Measurements from ENCODE around the gene PCGF3. TPM values are rescaled to one million over a fixed set of nuclear protein-coding genes. Genes with fewer than 3 reads are reported as not detected.

PCGF3 gene
- total and polyA plus RNA-seq, 10 of the 15 experiments (the other 5 are each of a cell fraction or from before 2014, with no cell fraction given): 2.2 to 43.8 (median 15.9) TPM

DNA sequence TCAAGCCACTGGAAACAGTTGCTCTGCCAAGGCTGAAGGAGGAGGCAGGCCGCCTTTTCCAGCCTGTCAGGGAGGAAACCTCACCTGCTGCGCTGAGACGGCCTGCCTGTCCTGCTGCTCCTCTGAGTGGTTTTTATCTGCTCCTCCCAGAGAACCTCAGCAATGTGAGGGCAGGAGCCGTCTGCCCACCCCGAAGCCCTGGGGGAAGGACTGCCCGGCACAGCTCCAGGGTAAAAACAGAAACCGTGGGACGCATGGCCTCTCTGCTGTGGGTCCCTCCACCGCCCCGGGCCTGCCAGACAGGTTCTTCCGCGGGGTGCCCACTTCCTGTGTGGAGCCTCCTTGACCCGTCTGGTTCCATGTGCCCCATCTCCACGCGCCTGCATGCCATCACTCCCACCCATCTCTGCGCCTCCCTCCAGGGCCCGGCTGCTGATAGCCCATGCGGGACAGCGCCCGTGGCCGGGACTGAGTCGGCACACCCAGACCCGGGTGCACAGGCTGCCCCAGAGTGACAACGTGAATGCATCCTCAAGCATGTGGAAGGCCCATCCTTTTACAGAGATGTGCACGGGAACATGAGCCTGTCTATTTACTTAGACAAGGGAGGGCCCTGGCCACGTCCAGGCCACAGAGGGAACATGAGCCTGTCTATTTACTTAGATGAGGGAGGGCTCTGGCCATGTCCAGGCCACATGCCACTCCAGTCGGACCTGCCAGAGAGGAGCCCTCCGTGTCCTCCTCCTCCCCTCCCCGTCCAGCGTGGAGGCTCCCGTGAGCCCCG lies 12.7 kb upstream of the PCGF3 start (continued):
- TF ChIP-seq, protein P1, sequence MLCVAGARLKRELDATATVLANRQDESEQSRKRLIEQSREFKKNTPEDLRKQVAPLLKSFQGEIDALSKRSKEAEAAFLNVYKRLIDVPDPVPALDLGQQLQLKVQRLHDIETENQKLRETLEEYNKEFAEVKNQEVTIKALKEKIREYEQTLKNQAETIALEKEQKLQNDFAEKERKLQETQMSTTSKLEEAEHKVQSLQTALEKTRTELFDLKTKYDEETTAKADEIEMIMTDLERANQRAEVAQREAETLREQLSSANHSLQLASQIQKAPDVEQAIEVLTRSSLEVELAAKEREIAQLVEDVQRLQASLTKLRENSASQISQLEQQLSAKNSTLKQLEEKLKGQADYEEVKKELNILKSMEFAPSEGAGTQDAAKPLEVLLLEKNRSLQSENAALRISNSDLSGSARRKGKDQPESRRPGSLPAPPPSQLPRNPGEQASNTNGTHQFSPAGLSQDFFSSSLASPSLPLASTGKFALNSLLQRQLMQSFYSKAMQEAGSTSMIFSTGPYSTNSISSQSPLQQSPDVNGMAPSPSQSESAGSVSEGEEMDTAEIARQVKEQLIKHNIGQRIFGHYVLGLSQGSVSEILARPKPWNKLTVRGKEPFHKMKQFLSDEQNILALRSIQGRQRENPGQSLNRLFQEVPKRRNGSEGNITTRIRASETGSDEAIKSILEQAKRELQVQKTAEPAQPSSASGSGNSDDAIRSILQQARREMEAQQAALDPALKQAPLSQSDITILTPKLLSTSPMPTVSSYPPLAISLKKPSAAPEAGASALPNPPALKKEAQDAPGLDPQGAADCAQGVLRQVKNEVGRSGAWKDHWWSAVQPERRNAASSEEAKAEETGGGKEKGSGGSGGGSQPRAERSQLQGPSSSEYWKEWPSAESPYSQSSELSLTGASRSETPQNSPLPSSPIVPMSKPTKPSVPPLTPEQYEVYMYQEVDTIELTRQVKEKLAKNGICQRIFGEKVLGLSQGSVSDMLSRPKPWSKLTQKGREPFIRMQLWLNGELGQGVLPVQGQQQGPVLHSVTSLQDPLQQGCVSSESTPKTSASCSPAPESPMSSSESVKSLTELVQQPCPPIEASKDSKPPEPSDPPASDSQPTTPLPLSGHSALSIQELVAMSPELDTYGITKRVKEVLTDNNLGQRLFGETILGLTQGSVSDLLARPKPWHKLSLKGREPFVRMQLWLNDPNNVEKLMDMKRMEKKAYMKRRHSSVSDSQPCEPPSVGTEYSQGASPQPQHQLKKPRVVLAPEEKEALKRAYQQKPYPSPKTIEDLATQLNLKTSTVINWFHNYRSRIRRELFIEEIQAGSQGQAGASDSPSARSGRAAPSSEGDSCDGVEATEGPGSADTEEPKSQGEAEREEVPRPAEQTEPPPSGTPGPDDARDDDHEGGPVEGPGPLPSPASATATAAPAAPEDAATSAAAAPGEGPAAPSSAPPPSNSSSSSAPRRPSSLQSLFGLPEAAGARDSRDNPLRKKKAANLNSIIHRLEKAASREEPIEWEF (IDR thresholded peaks at IDR 0.05; ENCODE audit: insufficient replicate concordance, low read depth, low read length): no peak
- TF ChIP-seq, protein P2, sequence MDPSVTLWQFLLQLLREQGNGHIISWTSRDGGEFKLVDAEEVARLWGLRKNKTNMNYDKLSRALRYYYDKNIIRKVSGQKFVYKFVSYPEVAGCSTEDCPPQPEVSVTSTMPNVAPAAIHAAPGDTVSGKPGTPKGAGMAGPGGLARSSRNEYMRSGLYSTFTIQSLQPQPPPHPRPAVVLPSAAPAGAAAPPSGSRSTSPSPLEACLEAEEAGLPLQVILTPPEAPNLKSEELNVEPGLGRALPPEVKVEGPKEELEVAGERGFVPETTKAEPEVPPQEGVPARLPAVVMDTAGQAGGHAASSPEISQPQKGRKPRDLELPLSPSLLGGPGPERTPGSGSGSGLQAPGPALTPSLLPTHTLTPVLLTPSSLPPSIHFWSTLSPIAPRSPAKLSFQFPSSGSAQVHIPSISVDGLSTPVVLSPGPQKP (IDR thresholded peaks at IDR 0.05; ENCODE audit: low read depth, low read length): no peak
- TF ChIP-seq HDGF (IDR thresholded peaks at IDR 0.05) (no peak), FOS (IDR thresholded peaks at IDR 0.05; ENCODE audit: borderline replicate concordance, extremely low read depth, insufficient read length) (no peak), GATAD2B (conservative IDR thresholded peaks at IDR 0.05; ENCODE audit: low read depth) (no peak), NRF1 (conservative IDR thresholded peaks at IDR 0.05; ENCODE audit: low read depth, low read length) (no peak), FOXM1 (IDR thresholded peaks at IDR 0.05; ENCODE audit: low read depth, low read length) (no peak), IKZF2 (IDR thresholded peaks at IDR 0.05) (no peak), EZH2 (IDR thresholded peaks at IDR 0.05; ENCODE audit: borderline replicate concordance, control insufficient read depth, low read depth, low read length) (no peak), ESRRA (IDR thresholded peaks at IDR 0.05; ENCODE audit: low read length) (no peak), ETV6 (conservative IDR thresholded peaks at IDR 0.05 in 1 of 2, IDR thresholded peaks at IDR 0.05 in 1 of 2; ENCODE audit: borderline replicate concordance in 1 of 2, low read depth in 1 of 2) (no peak)
- TF ChIP-seq, protein P3, sequence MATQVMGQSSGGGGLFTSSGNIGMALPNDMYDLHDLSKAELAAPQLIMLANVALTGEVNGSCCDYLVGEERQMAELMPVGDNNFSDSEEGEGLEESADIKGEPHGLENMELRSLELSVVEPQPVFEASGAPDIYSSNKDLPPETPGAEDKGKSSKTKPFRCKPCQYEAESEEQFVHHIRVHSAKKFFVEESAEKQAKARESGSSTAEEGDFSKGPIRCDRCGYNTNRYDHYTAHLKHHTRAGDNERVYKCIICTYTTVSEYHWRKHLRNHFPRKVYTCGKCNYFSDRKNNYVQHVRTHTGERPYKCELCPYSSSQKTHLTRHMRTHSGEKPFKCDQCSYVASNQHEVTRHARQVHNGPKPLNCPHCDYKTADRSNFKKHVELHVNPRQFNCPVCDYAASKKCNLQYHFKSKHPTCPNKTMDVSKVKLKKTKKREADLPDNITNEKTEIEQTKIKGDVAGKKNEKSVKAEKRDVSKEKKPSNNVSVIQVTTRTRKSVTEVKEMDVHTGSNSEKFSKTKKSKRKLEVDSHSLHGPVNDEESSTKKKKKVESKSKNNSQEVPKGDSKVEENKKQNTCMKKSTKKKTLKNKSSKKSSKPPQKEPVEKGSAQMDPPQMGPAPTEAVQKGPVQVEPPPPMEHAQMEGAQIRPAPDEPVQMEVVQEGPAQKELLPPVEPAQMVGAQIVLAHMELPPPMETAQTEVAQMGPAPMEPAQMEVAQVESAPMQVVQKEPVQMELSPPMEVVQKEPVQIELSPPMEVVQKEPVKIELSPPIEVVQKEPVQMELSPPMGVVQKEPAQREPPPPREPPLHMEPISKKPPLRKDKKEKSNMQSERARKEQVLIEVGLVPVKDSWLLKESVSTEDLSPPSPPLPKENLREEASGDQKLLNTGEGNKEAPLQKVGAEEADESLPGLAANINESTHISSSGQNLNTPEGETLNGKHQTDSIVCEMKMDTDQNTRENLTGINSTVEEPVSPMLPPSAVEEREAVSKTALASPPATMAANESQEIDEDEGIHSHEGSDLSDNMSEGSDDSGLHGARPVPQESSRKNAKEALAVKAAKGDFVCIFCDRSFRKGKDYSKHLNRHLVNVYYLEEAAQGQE (IDR thresholded peaks at IDR 0.05; ENCODE audit: low read depth, low read length): no peak

Measured in GM12878 (cell line).